HepG2 (cell line): ENCODE data around the gene JMJD1C. TPM values are rescaled to one million over a fixed set of nuclear protein-coding genes. Genes with fewer than 3 reads are reported as not detected.

Experiments
- E2F5 ChIP-seq: sonication (generic); formaldehyde crosslinking; conservative IDR thresholded peaks from 2 replicates; pipeline ENCODE4 v1.4.0; 2020; ENCODE audit warnings: missing genetic modification reagents
- HDAC1 ChIP-seq: sonication (generic); formaldehyde crosslinking; IDR thresholded peaks from 2 replicates; pipeline ENCODE4 v1.5.1; 2020; ENCODE audit warnings: mild to moderate bottlenecking, missing genetic modification reagents
- HNF4G ChIP-seq, 2 experiments: sonication (generic) in 1 of 2; formaldehyde crosslinking in 1 of 2; IDR thresholded peaks; 2 replicates each; pipeline versions ENCODE4 v1.4.0 to v1.6.1; 2011 to 2020; ENCODE audit warnings: borderline replicate concordance in 2 of 2, low read depth in 2 of 2, mild to moderate bottlenecking in 2 of 2, low read length in 1 of 2, missing genetic modification reagents in 1 of 2, moderate library complexity in 1 of 2
- KLF16 ChIP-seq, 2 experiments: sonication (generic) in 1 of 2; formaldehyde crosslinking in 1 of 2; IDR thresholded peaks; 2 replicates each; pipeline versions ENCODE4 v1.6.1 to v1.8.0; 2016 to 2023; ENCODE audit warnings: missing genetic modification reagents in 2 of 2, missing compliant biosample characterization in 1 of 2
- MXD1 ChIP-seq: sonication (generic); formaldehyde crosslinking; IDR thresholded peaks from 2 replicates; pipeline ENCODE4 v1.4.0; 2020; ENCODE audit warnings: mild to moderate bottlenecking, missing genetic modification reagents
- NFAT5 ChIP-seq: sonication (generic); formaldehyde crosslinking; IDR thresholded peaks from 2 replicates; pipeline ENCODE4 v1.4.0; 2020; ENCODE audit warnings: missing genetic modification reagents
- NONO ChIP-seq, 2 experiments: fragments of 450-650 bp in 1 of 2; sonication (generic) in 1 of 2; formaldehyde crosslinking in 1 of 2; IDR thresholded peaks in 1 of 2; conservative IDR thresholded peaks in 1 of 2; 2 replicates each; pipeline versions ENCODE4 v1.6.1 to v1.8.0; 2017 to 2022; ENCODE audit warnings: mild to moderate bottlenecking in 1 of 2, missing genetic modification reagents in 1 of 2, moderate library complexity in 1 of 2
- SPEN ChIP-seq: sonication (generic); formaldehyde crosslinking; IDR thresholded peaks from 2 replicates; pipeline ENCODE4 v1.5.1; 2020; ENCODE audit warnings: low read depth, mild to moderate bottlenecking, missing genetic modification reagents
- XBP1 ChIP-seq: sonication (generic); formaldehyde crosslinking; IDR thresholded peaks from 2 replicates; pipeline ENCODE4 v1.5.0; 2020; ENCODE audit warnings: missing genetic modification reagents
- ZBTB34 ChIP-seq: sonication (generic); formaldehyde crosslinking; IDR thresholded peaks from 2 replicates; pipeline ENCODE4 v1.8.0; 2022; ENCODE audit warnings: mild to moderate bottlenecking, missing genetic modification reagents
- ZBTB42 ChIP-seq: sonication (generic); formaldehyde crosslinking; IDR thresholded peaks from 2 replicates; pipeline ENCODE4 v1.5.0; 2020; ENCODE audit warnings: mild to moderate bottlenecking, missing genetic modification reagents
- ZFP36 ChIP-seq: fragments of 150-350 bp; IDR thresholded peaks from 2 replicates; pipeline ENCODE4 v1.6.1; 2018; ENCODE audit warnings: borderline replicate concordance, low read length, low read depth; ENCODE audit not compliant: partially characterized antibody
- ZNF205 ChIP-seq: IDR thresholded peaks from 2 replicates; pipeline ENCODE4 v1.6.1; 2018; ENCODE audit warnings: missing biosample characterization, missing genetic modification reagents
- ZNF598 ChIP-seq: sonication (generic); formaldehyde crosslinking; IDR thresholded peaks from 2 replicates; pipeline ENCODE4 v1.5.1; 2020; ENCODE audit warnings: mild to moderate bottlenecking, missing genetic modification reagents, borderline replicate concordance
- ZNF614 ChIP-seq: IDR thresholded peaks from 2 replicates; pipeline ENCODE4 v1.6.1; 2018; ENCODE audit warnings: missing biosample characterization, missing genetic modification reagents, inconsistent platforms, borderline replicate concordance
- ZNF780A ChIP-seq: sonication (generic); formaldehyde crosslinking; IDR thresholded peaks from 2 replicates; pipeline ENCODE4 v1.8.0; 2022; ENCODE audit warnings: mild to moderate bottlenecking, missing genetic modification reagents, moderate library complexity
- ZNF781 ChIP-seq: sonication (generic); formaldehyde crosslinking; IDR thresholded peaks from 2 replicates; pipeline ENCODE4 v1.5.1; 2020; ENCODE audit warnings: borderline replicate concordance, mild to moderate bottlenecking, missing genetic modification reagents; ENCODE audit errors: not compliant biosample characterization
- polyA plus RNA-seq, 8 experiments: library from polyadenylated mRNA; depleted of rRNA in 3 of 8; stranded (reverse) in 7 of 8; unstranded in 1 of 8; fragments of >200 nt; fragmentation: Illumina TruSeq in 4 of 8; extraction: Trizol in 4 of 8; gene quantifications; 2 replicates each; pipeline versions ENCODE4 v1.2.1 to v1.2.3, GENCODE V29; 2011 to 2016; ENCODE audit warnings: low read depth in 4 of 8, missing spikeins in 1 of 8, mixed read lengths in 1 of 8; ENCODE audit not compliant: insufficient read depth in 1 of 8
- total RNA-seq, 5 experiments: library from RNA; depleted of rRNA; stranded (reverse); fragments of >200 nt; fragmentation: Illumina TruSeq; extraction: Trizol; gene quantifications; 2 replicates each; pipeline ENCODE4 v1.2.3, GENCODE V29; 2016; ENCODE audit warnings: low read depth in 1 of 5

Gene JMJD1C
- total and polyA plus RNA-seq, 2 of the 13 experiments (the other 11 are each of a cell fraction or from before 2014, with no cell fraction given): 42.3 to 42.7 TPM

- TF ChIP-seq ZBTB34 (CRISPR knock-in tag): peak; percentile 30; the same call in 1 of the 2 replicates
- peak; percentile 35 for TF ChIP-seq ZNF781 (CRISPR knock-in tag)
- 0 out of 2 replicates have a peak, but pooled peaks have one; percentile 51 for TF ChIP-seq ZNF205
- 0 out of 2 replicates have a peak, but pooled peaks have one; percentile 70 for TF ChIP-seq ZNF780A (CRISPR knock-in tag)
- TF ChIP-seq E2F5 (CRISPR knock-in tag): no peak
- TF ChIP-seq ZNF598 (CRISPR knock-in tag): peak; percentile 33; the same call in 1 of the 2 replicates
- TF ChIP-seq MXD1 (CRISPR knock-in tag): peak; percentile 67; the same call in 1 of the 2 replicates
- TF ChIP-seq SPEN (CRISPR knock-in tag): peak; percentile 97
- no peak for TF ChIP-seq ZFP36
- peak; percentile 7 to 76; a peak in 1 of 4 replicates for TF ChIP-seq KLF16 (CRISPR knock-in tag; IDR thresholded peaks at IDR 0.05)
- peak; percentile 57; the same call in 1 of the 2 replicates for TF ChIP-seq ZNF614 (CRISPR knock-in tag)
- no peak for TF ChIP-seq XBP1
- TF ChIP-seq NFAT5 (CRISPR knock-in tag): peak; percentile 62; the same call in 1 of the 2 replicates
- 0 out of 2 replicates have a peak, but pooled peaks have one; percentile 63 for TF ChIP-seq ZBTB42 (CRISPR knock-in tag)
- TF ChIP-seq NONO (IDR thresholded peaks at IDR 0.05): no peak
- TF ChIP-seq NONO (CRISPR knock-in tag; conservative IDR thresholded peaks at IDR 0.05): peak; percentile 88
- peak; percentile 79; the same call in 1 of the 2 replicates for TF ChIP-seq HNF4G (IDR thresholded peaks at IDR 0.05; ENCODE audit: borderline replicate concordance, low read depth, low read length)
- TF ChIP-seq HNF4G (CRISPR knock-in tag; IDR thresholded peaks at IDR 0.05; ENCODE audit: borderline replicate concordance, low read depth): 0 out of 2 replicates have a peak, but pooled peaks have one; percentile 25
- peak; percentile 86 for TF ChIP-seq HDAC1 (CRISPR knock-in tag)
Measured at GRCh38 chr10:63133056-63133820, 332.5 kb downstream of the JMJD1C start, which contains the start of gene NRBF2 (continued).
